Prostate gland (tissue), 2 donors: ENCODE results near the gene CALML3.

Experiments
- POLR2A ChIP-seq: fragments of 450-650 bp; IDR thresholded peaks from one replicate; pipeline ENCODE4 v1.6.1; 2016; ENCODE audit warnings: antibody characterized with exemption, mild to moderate bottlenecking
- POLR2AphosphoS5 ChIP-seq: sonication (generic); formaldehyde crosslinking; IDR thresholded peaks from one replicate; pipeline ENCODE4 v1.6.1; 2017; ENCODE audit warnings: antibody characterized with exemption
- TF ChIP-seq, protein P1 (sequence below), 4 experiments: fragments of 200-600 bp in 2 of 4; fragments of 450-650 bp in 2 of 4; sonication (generic) in 2 of 4; IDR thresholded peaks; 1 replicate in 3 of 4; 2 replicates in 1 of 4; pipeline ENCODE4 v1.5.1; 2016 to 2019; ENCODE audit warnings: antibody characterized with exemption in 4 of 4, mild to moderate bottlenecking in 2 of 4, moderate library complexity in 2 of 4

DNA sequence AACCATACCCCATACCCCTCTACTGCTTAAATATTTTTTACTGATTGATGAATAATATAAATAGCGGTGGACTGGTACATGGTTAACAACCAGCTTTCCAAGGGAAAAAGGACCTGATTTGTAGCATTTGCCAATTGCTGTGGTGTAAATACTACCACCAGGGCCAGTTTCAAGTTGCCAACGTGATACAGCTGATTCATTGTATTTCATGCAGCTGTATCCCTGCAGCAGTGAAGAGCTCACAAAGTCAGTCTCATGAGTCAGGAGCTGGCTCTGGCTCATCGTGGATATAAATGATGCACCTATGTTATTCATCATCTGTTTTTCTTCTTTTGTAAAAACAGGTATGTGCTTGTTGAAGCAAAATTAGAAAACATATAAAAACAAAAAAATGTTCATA, 40.6 kb upstream of the CALML3 start:
- TF ChIP-seq, protein P1, sequence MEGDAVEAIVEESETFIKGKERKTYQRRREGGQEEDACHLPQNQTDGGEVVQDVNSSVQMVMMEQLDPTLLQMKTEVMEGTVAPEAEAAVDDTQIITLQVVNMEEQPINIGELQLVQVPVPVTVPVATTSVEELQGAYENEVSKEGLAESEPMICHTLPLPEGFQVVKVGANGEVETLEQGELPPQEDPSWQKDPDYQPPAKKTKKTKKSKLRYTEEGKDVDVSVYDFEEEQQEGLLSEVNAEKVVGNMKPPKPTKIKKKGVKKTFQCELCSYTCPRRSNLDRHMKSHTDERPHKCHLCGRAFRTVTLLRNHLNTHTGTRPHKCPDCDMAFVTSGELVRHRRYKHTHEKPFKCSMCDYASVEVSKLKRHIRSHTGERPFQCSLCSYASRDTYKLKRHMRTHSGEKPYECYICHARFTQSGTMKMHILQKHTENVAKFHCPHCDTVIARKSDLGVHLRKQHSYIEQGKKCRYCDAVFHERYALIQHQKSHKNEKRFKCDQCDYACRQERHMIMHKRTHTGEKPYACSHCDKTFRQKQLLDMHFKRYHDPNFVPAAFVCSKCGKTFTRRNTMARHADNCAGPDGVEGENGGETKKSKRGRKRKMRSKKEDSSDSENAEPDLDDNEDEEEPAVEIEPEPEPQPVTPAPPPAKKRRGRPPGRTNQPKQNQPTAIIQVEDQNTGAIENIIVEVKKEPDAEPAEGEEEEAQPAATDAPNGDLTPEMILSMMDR (IDR thresholded peaks at IDR 0.05), result no peak
- TF ChIP-seq POLR2A (no peak), POLR2AphosphoS5 (no peak)
